HepG2 (cell line): ENCODE data around the gene ACTL7B. TPM values are rescaled to one million over a fixed set of nuclear protein-coding genes. Genes with fewer than 3 reads are reported as not detected.

Experiments
- ARNT ChIP-seq: fragments of 450-650 bp; IDR thresholded peaks from 2 replicates; pipeline ENCODE4 v1.6.1; 2017
- ATAD3A ChIP-seq: sonication (generic); formaldehyde crosslinking; IDR thresholded peaks from 2 replicates; pipeline ENCODE4 v1.4.0; 2020; ENCODE audit warnings: missing genetic modification reagents
- CREB1 ChIP-seq, 2 experiments: fragments of 450-650 bp in 1 of 2; IDR thresholded peaks; 2 replicates each; pipeline ENCODE4 v1.6.1; 2016 to 2017; ENCODE audit warnings: control low read depth in 1 of 2, mild to moderate bottlenecking in 1 of 2, missing compliant biosample characterization in 1 of 2, missing genetic modification characterization in 1 of 2
- FOXA1 ChIP-seq, 2 experiments: fragments of 450-650 bp in 1 of 2; sonication (generic) in 1 of 2; formaldehyde crosslinking in 1 of 2; IDR thresholded peaks; 2 replicates each; pipeline versions ENCODE4 v1.4.0 to v1.6.1; 2016 to 2020; ENCODE audit warnings: missing genetic modification reagents in 1 of 2
- HBP1 ChIP-seq: IDR thresholded peaks from 2 replicates; pipeline ENCODE4 v1.6.1; 2016; ENCODE audit warnings: low read depth, control low read depth
- HMGA1 ChIP-seq: sonication (generic); formaldehyde crosslinking; conservative IDR thresholded peaks from 2 replicates; pipeline ENCODE4 v1.4.0; 2020; ENCODE audit warnings: missing genetic modification reagents
- HNRNPK ChIP-seq: fragments of 200-400 bp; formaldehyde crosslinking; IDR thresholded peaks from 2 replicates; pipeline ENCODE4 v1.6.1; 2018; ENCODE audit warnings: low read length, low read depth, moderate library complexity, mild to moderate bottlenecking; ENCODE audit not compliant: poor library complexity, severe bottlenecking
- HOXA5 ChIP-seq: sonication (generic); formaldehyde crosslinking; IDR thresholded peaks from 2 replicates; pipeline ENCODE4 v1.4.0; 2020; ENCODE audit warnings: missing genetic modification reagents
- IKZF1 ChIP-seq: fragments of 450-650 bp; IDR thresholded peaks from 2 replicates; pipeline ENCODE4 v1.7.1; 2016
- IKZF5 ChIP-seq: IDR thresholded peaks from 2 replicates; pipeline ENCODE4 v1.6.1; 2018; ENCODE audit warnings: missing genetic modification reagents, mild to moderate bottlenecking, missing compliant biosample characterization
- MBD4 ChIP-seq: IDR thresholded peaks from 2 replicates; pipeline ENCODE4 v1.6.1; 2012; ENCODE audit warnings: low read length, inconsistent platforms, borderline replicate concordance
- ONECUT2 ChIP-seq: sonication (generic); formaldehyde crosslinking; IDR thresholded peaks from 2 replicates; pipeline ENCODE4 v1.4.0; 2020; ENCODE audit warnings: missing genetic modification reagents
- PAWR ChIP-seq: sonication (generic); formaldehyde crosslinking; IDR thresholded peaks from 2 replicates; pipeline ENCODE4 v1.4.0; 2020; ENCODE audit warnings: missing genetic modification reagents, mild to moderate bottlenecking, borderline replicate concordance
- POLR2A ChIP-seq, 2 experiments: IDR thresholded peaks; 2 replicates each; pipeline ENCODE4 v1.6.1; 2011; ENCODE audit warnings: low read depth in 2 of 2, low read length in 2 of 2, mild to moderate bottlenecking in 1 of 2, moderate library complexity in 1 of 2; ENCODE audit not compliant: insufficient read depth in 1 of 2
- RAD21 ChIP-seq: fragments of 450-650 bp; formaldehyde crosslinking; IDR thresholded peaks from 2 replicates; pipeline ENCODE4 v1.5.0; 2020; ENCODE audit warnings: mild to moderate bottlenecking
- RAD51 ChIP-seq: fragments of 450-650 bp; IDR thresholded peaks from 2 replicates; pipeline ENCODE4 v1.6.1; 2016; ENCODE audit warnings: borderline replicate concordance
- RXRA ChIP-seq: sonication (generic); formaldehyde crosslinking; IDR thresholded peaks from 2 replicates; pipeline ENCODE4 v1.5.1; 2020; ENCODE audit warnings: missing genetic modification reagents
- SIX1 ChIP-seq: sonication (generic); formaldehyde crosslinking; IDR thresholded peaks from 2 replicates; pipeline ENCODE4 v1.4.0; 2020; ENCODE audit warnings: missing genetic modification reagents, borderline replicate concordance
- TRAFD1 ChIP-seq: sonication (generic); formaldehyde crosslinking; IDR thresholded peaks from 2 replicates; pipeline ENCODE4 v1.5.1; 2020; ENCODE audit warnings: missing genetic modification reagents, mild to moderate bottlenecking, borderline replicate concordance
- ZNF124 ChIP-seq: sonication (generic); formaldehyde crosslinking; IDR thresholded peaks from 2 replicates; pipeline ENCODE4 v1.4.0; 2020; ENCODE audit warnings: missing genetic modification reagents
- ZNF275 ChIP-seq: sonication (generic); formaldehyde crosslinking; IDR thresholded peaks from 2 replicates; pipeline ENCODE4 v1.8.0; 2022; ENCODE audit warnings: missing genetic modification reagents, mild to moderate bottlenecking, inconsistent platforms, borderline replicate concordance
- ZNF362 ChIP-seq: sonication (generic); formaldehyde crosslinking; IDR thresholded peaks from 2 replicates; pipeline ENCODE4 v1.4.0; 2020; ENCODE audit warnings: missing genetic modification reagents, mild to moderate bottlenecking, borderline replicate concordance
- ZNF558 ChIP-seq: sonication (generic); formaldehyde crosslinking; IDR thresholded peaks from 2 replicates; pipeline ENCODE4 v1.9.0; 2022; ENCODE audit warnings: mild to moderate bottlenecking, missing genetic modification reagents, borderline replicate concordance
- ZNF672 ChIP-seq: sonication (generic); formaldehyde crosslinking; IDR thresholded peaks from 2 replicates; pipeline ENCODE4 v1.8.1; 2022; ENCODE audit warnings: missing genetic modification reagents
- ZNF709 ChIP-seq: sonication (generic); formaldehyde crosslinking; IDR thresholded peaks from 2 replicates; pipeline ENCODE4 v1.5.0; 2020; ENCODE audit warnings: mild to moderate bottlenecking, missing genetic modification reagents
- polyA plus RNA-seq, 8 experiments: library from polyadenylated mRNA; depleted of rRNA in 3 of 8; stranded (reverse) in 7 of 8; unstranded in 1 of 8; fragments of >200 nt; fragmentation: Illumina TruSeq in 4 of 8; extraction: Trizol in 4 of 8; gene quantifications; 2 replicates each; pipeline versions ENCODE4 v1.2.1 to v1.2.3, GENCODE V29; 2011 to 2016; ENCODE audit warnings: low read depth in 4 of 8, missing spikeins in 1 of 8, mixed read lengths in 1 of 8; ENCODE audit not compliant: insufficient read depth in 1 of 8
- total RNA-seq, 5 experiments: library from RNA; depleted of rRNA; stranded (reverse); fragments of >200 nt; fragmentation: Illumina TruSeq; extraction: Trizol; gene quantifications; 2 replicates each; pipeline ENCODE4 v1.2.3, GENCODE V29; 2016; ENCODE audit warnings: low read depth in 1 of 5

ACTL7B gene
- total and polyA plus RNA-seq, 2 of the 13 experiments (the other 11 are each of a cell fraction or from before 2014, with no cell fraction given), result 0.07 to 0.11 TPM

GRCh38 chr9:108869092-108869725, 13.4 kb upstream of the ACTL7B start (continued):
- peak; percentile 96 for TF ChIP-seq SIX1 (CRISPR knock-in tag)
- TF ChIP-seq FOXA1 (IDR thresholded peaks at IDR 0.05), result no peak
- peak; percentile 88 for TF ChIP-seq FOXA1 (CRISPR knock-in tag; IDR thresholded peaks at IDR 0.05)
- no peak for TF ChIP-seq IKZF1
- TF ChIP-seq TRAFD1, result no peak
- no peak for TF ChIP-seq PAWR (CRISPR knock-in tag)
- TF ChIP-seq ZNF124 (CRISPR knock-in tag), result no peak
- TF ChIP-seq RAD21 (CRISPR knock-in tag), result peak; percentile 39; the same call in 1 of the 2 replicates
- TF ChIP-seq ZNF672 (CRISPR knock-in tag), result no peak
- TF ChIP-seq HOXA5 (CRISPR knock-in tag), result no peak
- TF ChIP-seq RAD51, result no peak
- peak; percentile 87 for TF ChIP-seq IKZF5 (CRISPR knock-in tag)
- TF ChIP-seq POLR2A (IDR thresholded peaks at IDR 0.05; ENCODE audit: insufficient read depth in 1 of 2, low read depth in 2 of 2, low read length in 2 of 2), result peak; percentile 44 to 54; a peak in 3 of 4 replicates
- no peak for TF ChIP-seq ARNT
- TF ChIP-seq MBD4, result peak; percentile 64; the same call in 1 of the 2 replicates
- peak; percentile 93 for TF ChIP-seq RXRA (CRISPR knock-in tag)
- no peak for TF ChIP-seq CREB1 (IDR thresholded peaks at IDR 0.05)
- TF ChIP-seq CREB1 (CRISPR knock-in tag; IDR thresholded peaks at IDR 0.05), result no peak; the same call in 1 of the 2 replicates
- TF ChIP-seq HBP1 (CRISPR knock-in tag), result no peak
- no peak for TF ChIP-seq ZNF558
- no peak for TF ChIP-seq ZNF275 (CRISPR knock-in tag)
- no peak for TF ChIP-seq HMGA1 (CRISPR knock-in tag)
- 0 out of 2 replicates have a peak, but pooled peaks have one; percentile 10 for TF ChIP-seq ONECUT2 (CRISPR knock-in tag)
- no peak for TF ChIP-seq HNRNPK
- no peak for TF ChIP-seq ZNF709 (CRISPR knock-in tag)
- TF ChIP-seq ATAD3A, result no peak
- no peak for TF ChIP-seq ZNF362 (CRISPR knock-in tag)
